ENCODE measurements around the gene TMEM63A.
A peak's percentile ranks its signal among the peaks of the same experiment; 100 is the strongest.

The TMEM63A gene

DNA sequence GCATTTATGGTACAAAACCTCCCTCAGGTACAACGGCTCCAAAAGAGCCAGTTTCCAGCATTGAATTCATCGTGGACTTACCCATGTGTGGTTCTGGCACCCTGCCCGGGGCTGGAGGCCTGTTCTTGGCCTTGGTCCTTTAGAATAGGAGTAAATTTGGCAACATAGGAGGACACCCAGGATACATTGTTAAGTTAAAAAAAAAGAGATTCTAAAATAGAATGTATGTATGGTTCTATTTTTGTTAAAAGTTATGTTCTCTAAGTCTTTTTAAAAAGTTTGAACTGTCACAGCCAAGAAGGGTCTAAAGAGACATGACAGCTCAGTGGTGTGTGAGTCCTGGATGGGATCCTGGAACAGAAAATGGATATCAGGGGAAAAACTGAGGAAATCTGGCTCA is 46.3 kb downstream of the TMEM63A start:
- H3K4me3 ChIP-seq (ENCODE audit: low read depth, low read length): no peak overlapping the region
- no peaks in the 10 kb centered on the region for H3K27me3 ChIP-seq
- H3K4me1 ChIP-seq: no peaks in the 10 kb centered on the region
- TF ChIP-seq, protein P1, sequence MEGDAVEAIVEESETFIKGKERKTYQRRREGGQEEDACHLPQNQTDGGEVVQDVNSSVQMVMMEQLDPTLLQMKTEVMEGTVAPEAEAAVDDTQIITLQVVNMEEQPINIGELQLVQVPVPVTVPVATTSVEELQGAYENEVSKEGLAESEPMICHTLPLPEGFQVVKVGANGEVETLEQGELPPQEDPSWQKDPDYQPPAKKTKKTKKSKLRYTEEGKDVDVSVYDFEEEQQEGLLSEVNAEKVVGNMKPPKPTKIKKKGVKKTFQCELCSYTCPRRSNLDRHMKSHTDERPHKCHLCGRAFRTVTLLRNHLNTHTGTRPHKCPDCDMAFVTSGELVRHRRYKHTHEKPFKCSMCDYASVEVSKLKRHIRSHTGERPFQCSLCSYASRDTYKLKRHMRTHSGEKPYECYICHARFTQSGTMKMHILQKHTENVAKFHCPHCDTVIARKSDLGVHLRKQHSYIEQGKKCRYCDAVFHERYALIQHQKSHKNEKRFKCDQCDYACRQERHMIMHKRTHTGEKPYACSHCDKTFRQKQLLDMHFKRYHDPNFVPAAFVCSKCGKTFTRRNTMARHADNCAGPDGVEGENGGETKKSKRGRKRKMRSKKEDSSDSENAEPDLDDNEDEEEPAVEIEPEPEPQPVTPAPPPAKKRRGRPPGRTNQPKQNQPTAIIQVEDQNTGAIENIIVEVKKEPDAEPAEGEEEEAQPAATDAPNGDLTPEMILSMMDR (IDR thresholded peaks at IDR 0.05; ENCODE audit: low read depth, low read length): no peak
- no peaks in the 10 kb centered on the region for H3K36me3 ChIP-seq
- DNase-seq: peak; percentile 38
- H3K9me3 ChIP-seq: no peaks in the 10 kb centered on the region

DNA sequence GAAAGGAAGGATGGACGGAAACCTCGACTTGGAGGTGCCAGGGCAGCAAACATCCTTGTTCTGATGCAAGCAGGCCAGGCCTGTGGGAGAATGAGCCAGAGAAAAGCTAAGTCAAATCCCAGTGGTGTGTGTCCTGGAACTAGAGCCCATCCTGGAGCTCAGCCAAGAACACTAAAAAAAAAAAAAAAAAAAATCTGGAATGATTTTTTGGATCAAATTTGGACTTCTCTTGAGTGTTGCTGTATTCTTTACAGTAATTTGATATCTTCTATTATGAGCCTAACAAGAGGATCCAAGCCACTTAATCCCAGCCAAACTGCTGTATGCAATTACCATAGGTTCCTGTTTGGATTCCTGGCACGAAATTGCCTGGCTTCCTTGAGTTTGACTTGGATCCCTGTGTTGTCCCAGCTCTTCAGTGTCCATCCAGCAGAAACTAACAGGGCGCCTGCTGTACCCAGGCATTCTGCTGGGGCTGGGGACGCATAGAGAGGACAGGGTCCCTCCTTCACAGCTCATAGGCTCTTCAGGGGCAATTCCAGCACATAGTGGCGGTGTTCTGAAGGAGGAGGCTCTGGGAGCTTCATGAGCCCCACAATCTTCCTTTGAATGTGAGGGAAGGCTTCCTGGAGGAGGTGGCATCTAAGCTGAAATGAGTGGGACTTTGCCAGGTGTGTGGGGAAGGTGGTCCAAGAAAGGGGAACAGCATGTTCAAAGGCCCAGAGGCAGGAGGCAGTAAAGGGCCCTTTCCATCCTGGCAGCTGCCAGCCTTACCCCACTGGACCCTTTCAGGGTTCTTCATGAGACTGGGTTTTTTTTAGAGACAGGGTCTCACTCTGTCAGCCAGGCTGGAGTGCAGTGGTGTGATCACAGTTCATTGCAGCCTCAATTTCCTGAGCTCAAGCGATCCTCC is 47.5 kb downstream of the TMEM63A start:
- DNase-seq: no peak
- Histone ChIP-seq H3K9me3 (no peaks in the 10 kb centered on the region), H3K4me3 (ENCODE audit: low read depth, low read length) (no peak overlapping the region), H3K4me1 (no peaks in the 10 kb centered on the region), H3K27me3 (no peaks in the 10 kb centered on the region), H3K36me3 (no peaks in the 10 kb centered on the region)
- TF ChIP-seq, protein P1 (IDR thresholded peaks at IDR 0.05; ENCODE audit: low read depth, low read length): no peak

DNA sequence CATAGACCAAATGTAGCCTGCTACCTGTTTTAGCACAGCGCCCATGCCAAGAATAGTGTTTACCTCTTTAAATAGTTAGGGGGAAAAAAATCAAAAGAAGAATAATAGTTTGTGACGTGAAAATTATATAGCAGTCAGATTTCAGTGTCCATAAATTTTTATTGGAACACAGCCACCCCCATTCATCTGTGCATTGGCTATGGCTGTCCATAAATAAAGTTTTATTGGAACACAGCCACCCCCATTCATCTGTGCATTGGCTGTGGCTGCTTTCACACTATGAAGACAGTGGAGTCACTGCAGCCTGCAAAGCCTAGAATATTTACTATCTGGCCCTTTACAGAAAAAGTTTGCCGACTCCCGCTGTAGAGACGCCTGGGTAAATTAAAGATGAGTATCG is 51.3 kb downstream of the TMEM63A start:
- H3K27me3 ChIP-seq: no peaks in the 10 kb centered on the region
- TF ChIP-seq, protein P1 (IDR thresholded peaks at IDR 0.05; ENCODE audit: low read depth, low read length): no peak
- no peak for DNase-seq
- no peak overlapping the region for H3K4me3 ChIP-seq (ENCODE audit: low read depth, low read length)
- H3K36me3 ChIP-seq: no peaks in the 10 kb centered on the region
- no peaks in the 10 kb centered on the region for H3K9me3 ChIP-seq
- H3K4me1 ChIP-seq: no peaks in the 10 kb centered on the region

DNA sequence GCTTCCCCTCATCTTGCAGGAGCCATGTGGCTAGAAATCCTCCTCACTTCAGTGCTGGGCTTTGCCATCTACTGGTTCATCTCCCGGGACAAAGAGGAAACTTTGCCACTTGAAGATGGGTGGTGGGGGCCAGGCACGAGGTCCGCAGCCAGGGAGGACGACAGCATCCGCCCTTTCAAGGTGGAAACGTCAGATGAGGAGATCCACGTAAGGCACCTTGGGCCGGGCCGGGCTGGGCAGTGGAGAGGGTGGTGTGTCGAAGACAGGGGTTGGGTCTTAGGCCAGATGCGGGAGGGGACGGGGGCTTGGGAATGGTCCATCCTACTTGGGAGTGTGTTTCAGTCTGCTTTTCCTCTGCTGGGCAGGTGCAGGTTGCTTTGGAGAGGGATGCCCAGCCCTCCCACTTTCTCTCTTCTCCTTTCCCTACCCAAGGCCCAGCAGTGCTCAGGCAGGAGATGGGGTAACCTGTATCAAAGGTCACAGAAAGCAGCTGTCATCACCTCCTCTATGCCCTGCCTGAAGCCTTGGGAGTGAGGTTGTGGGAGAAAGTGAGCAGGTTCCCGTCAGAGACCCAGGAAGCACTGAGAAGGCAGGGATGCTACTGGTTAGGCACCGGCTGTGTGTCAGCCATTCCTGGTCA is 53.4 kb downstream of the TMEM63A start:
- H3K9me3 ChIP-seq: no peaks in the 10 kb centered on the region
- TF ChIP-seq, protein P1 (IDR thresholded peaks at IDR 0.05; ENCODE audit: low read depth, low read length): no peak
- H3K4me3 ChIP-seq (ENCODE audit: low read depth, low read length): no peak overlapping the region
- no peak for DNase-seq
- H3K4me1 ChIP-seq: no peaks in the 10 kb centered on the region
- H3K36me3 ChIP-seq: no peaks in the 10 kb centered on the region
- H3K27me3 ChIP-seq: no peaks in the 10 kb centered on the region

DNA sequence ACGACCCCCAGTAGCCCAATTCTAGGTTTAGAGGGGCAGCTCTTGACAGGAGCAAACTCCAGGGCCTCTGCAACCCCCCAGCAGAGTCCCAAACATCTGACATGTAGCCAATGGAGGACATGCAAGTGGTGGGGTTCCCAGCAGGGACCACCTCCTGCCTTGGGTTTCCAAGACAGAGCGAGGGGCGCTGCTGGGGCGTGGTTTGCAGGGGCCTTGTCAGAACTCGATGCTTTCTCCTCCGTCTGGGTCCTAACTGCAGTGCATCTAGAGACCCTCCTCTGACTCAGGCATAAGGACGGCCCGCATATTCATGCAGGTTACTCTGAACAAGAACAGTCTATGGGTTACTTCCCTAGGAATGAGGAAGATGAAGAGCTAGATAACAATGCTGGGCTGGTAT is 55.1 kb downstream of the TMEM63A start:
- no peaks in the 10 kb centered on the region for H3K4me1 ChIP-seq
- TF ChIP-seq, protein P1 (IDR thresholded peaks at IDR 0.05; ENCODE audit: low read depth, low read length): no peak
- DNase-seq: no peak
- no peaks in the 10 kb centered on the region for H3K9me3 ChIP-seq
- no peaks in the 10 kb centered on the region for H3K27me3 ChIP-seq
- no peaks in the 10 kb centered on the region for H3K36me3 ChIP-seq
- no peak overlapping the region for H3K4me3 ChIP-seq (ENCODE audit: low read depth, low read length)

DNA sequence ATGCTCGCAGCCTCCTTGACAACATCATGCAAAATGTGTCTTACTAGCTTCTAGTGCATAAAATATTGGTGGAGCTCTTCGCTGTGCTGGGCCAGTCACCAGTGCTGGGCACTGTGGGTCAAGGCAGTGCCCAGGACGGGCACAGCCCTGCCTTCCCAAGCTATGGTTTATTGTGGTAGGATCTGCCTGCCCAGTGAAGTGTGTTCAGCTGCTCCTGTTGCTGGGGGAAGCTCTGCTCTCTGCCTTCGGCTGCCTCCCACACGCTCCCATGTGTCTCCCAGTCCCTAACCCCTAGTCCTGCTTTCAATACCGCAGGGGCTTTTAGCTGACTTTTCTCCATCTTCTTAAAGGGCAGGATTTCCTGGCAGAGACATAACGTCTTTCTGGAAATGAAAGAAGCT is 56.6 kb downstream of the TMEM63A start:
- TF ChIP-seq, protein P1 (IDR thresholded peaks at IDR 0.05; ENCODE audit: low read depth, low read length): no peak
- no peak overlapping the region for H3K4me3 ChIP-seq (ENCODE audit: low read depth, low read length)
- no peaks in the 10 kb centered on the region for H3K36me3 ChIP-seq
- no peaks in the 10 kb centered on the region for H3K4me1 ChIP-seq
- no peak for DNase-seq
- H3K27me3 ChIP-seq: no peaks in the 10 kb centered on the region
- no peaks in the 10 kb centered on the region for H3K9me3 ChIP-seq
